ENCODE measurements around the gene TCAP. TPM values are rescaled to one million over a fixed set of nuclear protein-coding genes. Genes with fewer than 3 reads are reported as not detected.

TCAP gene
- total and polyA plus RNA-seq, 8 donors, result 0.13 to 3.0 (median 0.54) TPM

- H3K4me3 ChIP-seq, result peak overlapping the region in 2 of 4 donors; percentile 31 to 42
- no peaks in the 10 kb centered on the region for H3K27me3 ChIP-seq
- no peak for TF ChIP-seq CTCF (IDR thresholded peaks at IDR 0.05)
- H3K36me3 ChIP-seq, result no peaks in the 10 kb centered on the region
- H3K9me3 ChIP-seq, result no peaks in the 10 kb centered on the region
- H3K27ac ChIP-seq, result peak overlapping the region in 3 of 4 donors; percentile 67 to 84 (median 72)
- H3K4me1 ChIP-seq, result peaks cover 0 to 3% (median 0%) of the 10 kb centered on the region in 3 donors
- WGBS, 2 donors, result 40 to 53% methylated on average over 3 of the region's 3 CpGs
- ATAC-seq (no peak), FAIRE-seq (no peak), DNase-seq (peak in 2 of 6 donors; percentile 31 to 47)
- intact Hi-C loops (cut with DNase I), result no loop called here
These were observed 35.7 kb upstream of the TCAP start for GRCh38 chr17:39629494-39629880.

GRCh38 chr17:39629898-39630297 is 35.3 kb upstream of the TCAP start:
- peak overlapping the region in 2 of 4 donors; percentile 31 to 42 for H3K4me3 ChIP-seq
- no peaks in the 10 kb centered on the region for H3K9me3 ChIP-seq
- peaks cover 0 to 3% (median 0%) of the 10 kb centered on the region in 3 donors for H3K4me1 ChIP-seq
- H3K36me3 ChIP-seq, result no peaks in the 10 kb centered on the region
- WGBS, 2 donors, result 51% methylated on average over 12 of the region's 12 CpGs
- ATAC-seq (no peak), DNase-seq (peak in 1 of 6 donors; percentile 22), FAIRE-seq (no peak)
- peak overlapping the region in 3 of 4 donors; percentile 33 to 84 (median 72) for H3K27ac ChIP-seq
- intact Hi-C loops (cut with DNase I), result no loop called here
- TF ChIP-seq CTCF (IDR thresholded peaks at IDR 0.05), result no peak
- H3K27me3 ChIP-seq, result no peaks in the 10 kb centered on the region

- peak overlapping the region; percentile 70 to 84 (median 73) for H3K27ac ChIP-seq
- FAIRE-seq, result no peak
- H3K27me3 ChIP-seq, result no peaks in the 10 kb centered on the region
These were observed 33.7 kb upstream of the TCAP start for GRCh38 chr17:39631403-39631802.

GRCh38 chr17:39632153-39632941 is 32.8 kb upstream of the TCAP start:
- no peak for TF ChIP-seq CTCF (IDR thresholded peaks at IDR 0.05)
- Histone ChIP-seq H3K4me1 (peaks cover 4 to 12% (median 6%) of the 10 kb centered on the region in 3 donors), H3K9me3 (no peaks in the 10 kb centered on the region), H3K36me3 (no peaks in the 10 kb centered on the region), H3K27me3 (no peaks in the 10 kb centered on the region), H3K27ac (peak overlapping the region; percentile 70 to 84 (median 73)), H3K4me3 (peak overlapping the region in 2 of 4 donors; percentile 9)
- intact Hi-C loops (cut with DNase I), result no loop called here
- 29 to 43% methylated on average over 13 of the region's 13 CpGs for WGBS, 2 donors
- DNase-seq (peak in 5 of 6 donors; percentile 65 to 88 (median 78)), ATAC-seq (peak; percentile 38 to 60 (median 51)), FAIRE-seq (no peak)

More at GRCh38 chr17:39631403-39631802, 33.7 kb upstream of the TCAP start:
- H3K36me3 ChIP-seq, result no peaks in the 10 kb centered on the region
- 11% methylated on average over 6 of the region's 6 CpGs for WGBS, 2 donors
- intact Hi-C loops (cut with DNase I), result no loop called here
- peak; percentile 38 to 67 (median 58) for ATAC-seq
- H3K9me3 ChIP-seq, result no peaks in the 10 kb centered on the region
- H3K4me1 ChIP-seq, result peaks cover 4 to 9% (median 4%) of the 10 kb centered on the region in 3 donors
- peak in 2 of 6 donors; percentile 55 to 62 for DNase-seq
- H3K4me3 ChIP-seq, result no peak overlapping the region
- TF ChIP-seq CTCF (IDR thresholded peaks at IDR 0.05), result no peak
